ENCODE measurements around the gene ZSCAN20.

Gene ZSCAN20

GRCh38 chr1:33445108-33445507 is 27.3 kb upstream of the ZSCAN20 start:
- DNase-seq = no peak

DNA sequence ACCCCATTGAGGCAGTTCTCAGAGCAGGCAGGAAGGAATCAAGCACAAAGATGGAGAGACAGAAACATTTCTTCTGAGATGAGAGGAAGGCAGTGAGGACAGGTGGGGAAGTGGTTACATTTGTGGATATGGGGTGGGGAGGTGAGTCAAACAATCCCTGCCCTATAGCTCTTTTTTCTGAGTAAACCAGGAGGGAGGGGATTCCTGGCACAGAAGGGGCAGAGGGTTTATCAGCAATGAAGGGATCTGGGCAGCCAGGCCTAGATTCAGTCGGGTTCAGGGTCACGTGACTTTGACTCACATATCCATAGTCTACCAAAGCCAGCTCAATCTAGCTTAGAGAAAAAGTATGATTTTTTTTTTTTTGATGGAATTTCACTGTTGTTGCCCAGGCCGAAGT is 25.9 kb upstream of the ZSCAN20 start:
- DNase-seq = no peak

DNA sequence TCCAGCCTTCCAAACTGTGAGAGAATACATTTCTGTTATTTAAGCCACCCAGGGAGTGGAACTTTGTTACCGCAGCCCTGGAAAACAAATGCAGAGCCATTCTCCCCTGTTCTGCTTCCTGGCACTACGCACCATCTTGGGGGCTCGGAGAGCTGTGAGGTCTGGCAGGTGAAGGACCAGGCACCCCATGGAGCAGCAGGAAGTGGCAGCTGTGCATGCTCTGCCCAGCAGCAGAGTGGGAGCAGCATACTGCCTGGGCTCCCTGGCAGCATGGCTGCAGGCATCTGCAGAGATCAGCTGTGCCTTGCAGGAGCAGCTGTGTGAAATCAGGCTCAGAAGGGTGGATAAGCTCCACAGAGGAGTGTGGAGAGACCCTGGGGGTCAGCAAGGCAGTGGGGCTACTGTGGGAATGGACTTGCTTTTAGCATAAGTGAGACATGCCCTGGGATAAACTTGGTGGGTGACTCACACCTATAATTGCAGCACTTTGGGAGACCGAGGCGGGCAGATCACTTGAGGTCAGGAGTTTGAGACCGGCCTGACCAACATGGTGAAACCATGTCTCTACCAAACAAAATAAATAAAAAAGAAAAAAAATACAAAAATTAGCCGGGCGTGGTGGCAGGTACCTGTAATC is 17.7 kb upstream of the ZSCAN20 start:
- no peak for DNase-seq

DNA sequence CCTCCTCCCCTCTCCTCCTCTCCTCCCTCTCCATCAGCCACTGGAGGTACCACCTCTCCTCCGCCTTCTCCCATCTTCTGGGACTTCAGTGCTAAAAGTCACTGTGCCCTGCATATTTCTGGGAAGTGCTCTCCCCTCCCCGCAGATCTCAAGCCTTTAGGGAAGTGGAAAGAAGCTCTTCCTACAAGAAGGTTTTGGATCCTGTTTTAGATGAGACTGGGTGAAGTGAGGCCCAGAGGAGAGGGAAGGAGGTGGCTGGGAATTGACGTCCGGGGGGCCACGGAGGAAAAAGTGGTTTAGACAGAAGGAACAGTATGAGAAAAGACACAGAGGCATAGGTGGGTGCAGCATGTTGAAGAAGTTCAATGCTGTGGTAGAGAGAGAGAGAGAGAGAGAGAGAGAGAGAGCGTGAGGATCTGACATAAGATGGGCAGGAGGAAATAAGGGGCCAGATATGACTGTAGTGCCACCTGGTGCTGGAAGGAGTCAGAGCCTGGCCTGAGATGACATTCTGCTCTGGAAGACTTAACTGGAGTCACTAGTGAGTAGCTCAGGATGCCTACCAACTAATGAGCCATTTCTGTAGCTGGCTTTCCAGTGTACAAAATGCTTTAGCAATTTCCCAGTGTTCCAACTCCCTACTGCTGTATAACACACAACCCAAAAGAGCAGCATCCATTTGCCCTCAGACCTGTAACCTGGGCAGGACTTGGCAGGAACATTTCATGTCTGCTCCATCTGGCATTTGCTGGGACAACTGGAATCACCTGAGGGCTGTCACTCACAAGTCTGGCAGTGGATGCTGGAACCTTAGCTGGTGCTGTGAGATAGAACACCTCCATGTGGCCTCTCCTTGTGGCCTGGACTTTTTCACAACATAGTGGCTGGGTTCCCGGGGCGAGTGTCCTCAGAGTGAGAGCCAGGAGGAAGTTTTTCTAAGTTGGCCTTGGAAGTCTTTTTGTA is 16.6 kb upstream of the ZSCAN20 start:
- DNase-seq = peak; percentile 86

DNA sequence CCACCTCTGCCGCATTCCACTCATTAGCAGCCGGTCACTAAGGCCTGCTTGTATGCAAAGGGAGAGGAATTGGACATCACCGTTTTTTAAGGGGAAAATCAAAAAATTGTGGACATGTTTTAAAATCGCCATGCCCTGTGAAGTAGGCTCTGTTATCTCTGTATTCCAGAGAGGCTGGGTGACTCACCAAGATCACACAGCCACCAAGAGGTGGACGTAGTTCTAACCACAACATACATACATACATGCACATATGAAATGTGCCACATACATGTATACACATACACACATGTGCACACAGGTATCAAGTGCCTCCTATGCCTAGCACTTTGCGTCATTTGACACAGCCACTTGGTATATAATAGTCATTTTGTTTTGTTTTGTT is 16.0 kb upstream of the ZSCAN20 start:
- no peak for DNase-seq

DNA sequence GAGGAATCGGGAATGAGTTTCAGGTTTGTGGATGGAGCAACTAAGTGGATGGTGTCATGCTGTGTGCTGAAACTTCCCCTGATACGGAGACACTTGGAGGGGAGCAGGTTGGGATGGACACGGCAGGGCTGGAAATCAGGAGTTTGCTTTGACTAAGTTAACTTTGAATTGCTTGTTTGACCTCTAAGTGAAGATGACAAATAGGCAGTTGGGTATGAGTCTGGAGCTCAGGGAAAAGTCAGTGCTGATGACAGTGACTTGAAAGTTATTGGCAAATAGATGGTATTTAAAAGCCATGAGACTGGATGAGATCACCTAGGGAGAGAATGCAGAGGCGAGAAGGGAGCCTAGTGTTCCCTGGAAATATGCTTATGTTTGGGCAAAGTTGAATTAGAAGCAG is 12.8 kb upstream of the ZSCAN20 start:
- peak; percentile 42 for DNase-seq

DNA sequence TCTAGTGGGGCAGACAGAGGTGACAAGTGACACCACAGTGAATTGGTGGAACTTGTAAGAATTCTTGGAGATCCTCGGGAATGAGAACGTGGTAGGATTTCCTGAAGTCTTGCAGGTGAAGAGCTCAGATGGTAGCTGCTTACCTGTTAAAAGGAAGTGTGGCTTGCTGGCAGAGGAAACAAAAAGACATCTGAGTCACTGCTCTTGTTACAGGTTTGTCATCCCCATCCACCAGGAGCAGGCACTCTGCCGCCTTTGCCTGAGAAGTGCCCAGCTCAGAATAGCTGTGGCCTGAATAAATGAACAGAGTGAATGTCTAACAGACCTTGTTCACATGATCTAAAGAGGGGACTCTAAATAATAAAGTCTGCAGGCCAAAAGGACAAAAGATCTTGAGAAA is 12.3 kb upstream of the ZSCAN20 start:
- DNase-seq = peak; percentile 78

DNA sequence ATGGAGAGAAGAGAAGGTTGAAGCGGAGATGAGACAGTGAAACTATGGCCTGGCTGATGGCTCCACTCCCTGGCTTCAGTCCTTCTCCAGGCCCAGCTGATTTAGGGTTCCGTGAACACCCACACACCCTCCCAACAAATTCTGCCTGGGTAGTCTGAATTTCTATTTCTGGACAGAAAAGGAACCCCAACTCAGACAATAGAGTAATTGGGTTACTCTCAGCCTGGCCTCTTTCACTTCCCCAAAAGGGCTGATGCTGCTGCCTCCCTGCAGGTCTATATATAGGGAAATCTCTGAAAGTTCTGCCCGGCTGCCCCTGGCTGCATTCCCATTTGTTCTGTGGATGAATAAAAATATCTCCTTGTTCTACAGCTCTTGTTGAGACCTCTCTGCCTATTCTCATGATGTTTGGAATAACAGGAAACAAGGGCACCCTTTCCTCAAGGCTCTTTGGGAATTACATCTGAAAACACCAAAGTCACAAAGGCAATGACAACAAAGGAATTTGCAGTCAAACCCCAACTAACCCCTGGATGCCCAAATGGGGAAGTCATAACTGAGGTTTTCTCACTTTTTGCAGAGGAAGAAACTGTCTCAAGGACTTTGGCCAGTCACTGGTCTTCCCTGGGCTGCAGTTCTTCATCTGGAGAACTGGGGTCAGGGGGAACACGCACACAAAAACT is 11.4 kb upstream of the ZSCAN20 start:
- no peak for DNase-seq

DNA sequence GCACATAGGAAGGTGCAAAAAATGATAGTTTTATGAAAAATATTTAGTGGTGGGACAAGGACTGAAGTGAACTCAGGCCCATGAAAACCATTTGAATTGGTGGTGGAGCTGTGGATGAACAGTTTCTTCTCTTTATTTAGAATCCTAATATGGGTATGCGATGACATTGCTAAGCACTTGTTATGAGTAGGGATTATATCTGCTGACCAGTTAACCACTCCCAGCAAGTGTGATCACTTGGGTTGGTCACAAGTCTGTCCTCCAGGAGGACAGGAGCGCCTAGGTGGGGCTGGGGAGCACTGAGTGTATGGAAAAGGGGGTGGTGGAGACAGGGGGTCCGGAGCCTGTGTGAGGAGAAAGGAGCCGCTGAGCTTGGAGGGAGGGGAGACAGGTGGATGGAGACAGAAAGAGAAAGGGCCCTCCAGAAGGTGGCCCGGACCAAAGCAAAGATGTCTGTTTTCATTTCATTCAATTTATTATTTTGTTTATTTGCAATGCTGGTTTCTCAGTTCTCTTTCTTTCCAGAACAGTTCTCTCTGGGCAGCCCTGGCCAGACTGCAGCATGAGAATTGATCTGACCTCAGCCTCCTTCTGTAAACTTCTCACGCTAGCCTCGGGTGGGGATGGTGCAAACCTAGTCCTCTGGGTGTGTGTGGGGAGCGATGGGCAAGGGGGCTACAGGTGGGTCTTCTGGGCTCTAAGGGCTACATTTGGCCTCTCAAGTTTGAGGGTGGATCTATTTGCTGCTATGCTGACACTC is 9.9 kb upstream of the ZSCAN20 start:
- DNase-seq = peak; percentile 11

DNA sequence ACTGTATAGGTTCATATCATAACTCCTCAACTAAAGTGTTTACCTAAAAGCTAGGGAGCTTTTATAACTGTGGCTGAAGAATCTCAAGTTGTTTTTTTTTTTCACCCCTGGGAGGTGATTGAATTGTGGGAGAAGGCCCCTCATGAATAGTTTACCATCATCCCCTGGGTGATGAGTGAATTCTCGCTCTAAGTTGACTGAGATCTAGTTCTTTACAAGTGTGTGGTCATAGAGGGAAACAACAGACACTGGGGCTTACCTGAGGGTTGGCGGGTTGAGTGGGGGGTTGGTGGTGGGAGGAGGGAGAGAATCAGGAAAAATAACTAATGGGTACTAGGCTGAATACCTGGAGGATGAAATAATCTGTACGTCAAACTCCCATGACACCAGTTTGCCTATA is 7.9 kb upstream of the ZSCAN20 start:
- no peak for DNase-seq

DNA sequence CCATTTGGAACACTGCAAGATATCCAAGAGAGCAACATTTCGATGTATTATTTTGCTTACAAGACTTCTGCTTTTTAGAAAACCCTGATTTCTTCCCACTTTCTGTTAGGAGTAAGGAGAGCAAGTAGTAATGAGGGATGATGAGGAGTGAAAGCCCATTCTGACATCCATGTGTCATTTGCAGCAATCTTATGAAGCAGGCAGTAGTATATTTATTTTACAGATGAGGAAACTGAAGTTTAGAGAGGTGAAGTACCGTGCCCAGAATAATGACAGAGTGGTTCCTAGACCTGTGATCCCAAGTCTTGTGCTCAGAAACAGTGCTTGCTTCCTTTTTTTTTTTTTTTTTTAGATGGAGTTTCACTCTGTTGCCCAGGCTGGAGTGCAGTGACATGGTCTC is 7.1 kb upstream of the ZSCAN20 start:
- no peak for DNase-seq

GRCh38 chr1:33466159-33466558 is 6.3 kb upstream of the ZSCAN20 start:
- DNase-seq = no peak

- no peak for DNase-seq
Observed at GRCh38 chr1:33468011-33468410, 4.4 kb upstream of the ZSCAN20 start.

GRCh38 chr1:33468531-33468930 is 3.9 kb upstream of the ZSCAN20 start:
- no peak for DNase-seq

DNA sequence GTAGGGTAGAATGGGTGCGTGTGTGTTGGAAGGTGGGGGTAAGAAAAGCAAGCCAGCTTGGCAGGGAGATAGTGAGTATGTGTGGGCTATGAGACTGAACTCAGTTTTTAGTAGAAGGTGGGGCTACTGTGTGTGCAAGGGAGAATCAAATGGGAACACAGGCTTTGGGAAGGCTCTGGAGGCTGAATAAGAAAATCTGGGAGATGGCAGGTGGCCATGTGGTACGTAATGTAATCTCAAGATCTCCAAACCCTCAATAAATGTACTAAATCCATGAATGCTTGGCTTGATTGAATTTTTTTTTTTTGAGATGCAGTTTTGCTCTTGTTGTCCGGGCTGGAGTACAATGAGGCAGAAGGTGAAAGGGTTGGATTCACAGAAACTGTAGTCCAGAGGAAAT is 3.5 kb upstream of the ZSCAN20 start:
- no peak for DNase-seq

- no peak for DNase-seq
Observed at GRCh38 chr1:33469691-33470090, 2.8 kb upstream of the ZSCAN20 start.

- peak; percentile 95 for DNase-seq
Observed at GRCh38 chr1:33470495-33471012, 1.9 kb upstream of the ZSCAN20 start.

- DNase-seq = no peak
Observed at GRCh38 chr1:33471416-33471815, 1.0 kb upstream of the ZSCAN20 start.

DNA sequence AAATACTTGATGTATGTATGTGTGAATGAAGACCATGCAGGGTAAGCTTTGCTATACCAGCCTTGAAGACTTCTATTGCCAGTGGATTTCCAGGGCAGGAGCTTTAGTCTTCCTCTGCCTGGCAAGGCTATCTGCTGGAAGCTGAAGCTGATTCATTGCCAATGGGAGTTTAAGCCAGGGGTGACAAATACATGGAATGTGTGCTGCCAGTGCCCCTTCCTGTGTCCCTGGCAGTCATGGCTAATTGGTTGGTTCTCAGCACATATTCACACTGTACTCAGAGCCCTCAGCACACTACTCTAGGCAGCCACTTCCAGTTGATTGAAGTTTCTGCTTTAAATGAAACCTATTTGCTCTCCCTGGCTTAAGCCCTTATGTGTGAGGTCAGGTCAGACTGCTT is 1.5 kb downstream of the ZSCAN20 start:
- DNase-seq = no peak

- no peak for DNase-seq
Observed at GRCh38 chr1:33477451-33477850, 5.0 kb downstream of the ZSCAN20 start.

DNA sequence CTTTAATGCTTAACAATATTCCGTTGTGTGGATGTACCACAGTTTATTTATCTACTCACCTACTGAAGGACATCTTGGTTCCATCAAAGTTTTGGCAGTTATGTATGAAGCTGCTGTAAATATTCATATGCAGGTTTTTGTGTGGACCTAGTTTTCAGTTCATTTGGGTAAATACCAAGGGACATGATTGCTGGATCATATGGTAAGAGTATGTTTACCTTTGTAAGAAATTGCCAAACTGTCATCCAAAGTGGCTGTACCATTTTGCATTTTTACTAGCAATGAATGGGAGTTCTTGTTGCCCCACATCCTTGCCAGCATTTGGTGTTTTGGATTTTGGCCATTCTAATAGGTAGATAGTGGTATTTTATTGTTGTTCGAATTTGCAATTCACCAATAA is 10.0 kb downstream of the ZSCAN20 start:
- no peak for DNase-seq

DNA sequence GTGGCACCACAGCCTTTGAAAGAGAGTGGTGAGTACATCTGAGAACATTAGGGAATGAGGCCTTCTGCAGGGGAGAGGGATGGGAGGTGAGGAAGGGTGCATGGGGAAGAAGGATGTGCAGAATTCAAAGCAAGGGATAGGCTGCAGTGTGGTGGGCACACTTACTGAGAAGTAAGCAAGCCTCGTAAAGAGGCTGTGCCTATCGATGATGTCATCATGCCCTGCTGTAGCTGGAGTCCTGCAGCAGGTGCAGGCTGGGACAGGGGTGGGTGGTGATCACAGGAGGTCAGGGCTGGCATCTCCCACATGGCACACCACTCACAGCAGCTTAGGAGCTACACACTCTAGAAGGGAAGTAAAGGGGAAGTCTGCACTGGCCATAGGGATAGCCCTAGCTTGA is 16.2 kb downstream of the ZSCAN20 start:
- DNase-seq = no peak

DNA sequence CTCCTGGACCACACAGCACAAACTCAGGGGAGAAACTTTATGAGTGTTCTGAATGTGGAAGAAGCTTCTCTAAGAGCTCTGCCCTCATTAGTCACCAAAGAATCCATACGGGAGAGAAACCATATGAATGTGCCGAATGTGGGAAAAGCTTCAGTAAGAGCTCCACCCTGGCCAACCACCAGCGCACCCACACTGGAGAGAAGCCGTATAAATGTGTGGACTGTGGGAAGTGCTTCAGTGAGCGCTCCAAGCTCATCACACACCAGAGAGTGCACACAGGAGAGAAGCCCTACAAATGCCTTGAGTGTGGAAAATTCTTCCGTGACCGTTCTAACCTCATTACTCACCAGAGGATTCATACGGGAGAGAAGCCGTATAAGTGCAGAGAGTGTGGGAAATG is 22.5 kb downstream of the ZSCAN20 start:
- peak; percentile 11 for DNase-seq

Measured in DMS53 (cell line).